GM12878 (cell line): ENCODE data around the gene VMAC. TPM values are rescaled to one million over a fixed set of nuclear protein-coding genes. Genes with fewer than 3 reads are reported as not detected.
"Not testable (repeated sequence)": the region's sequence is repeated elsewhere in the genome, so short reads cannot be mapped to it uniquely, and the experiment has no call there.

ENCODE experiments used
- ATAC-seq: fragments of 200-7000 bp; cut with Tn5 transposase; 3 replicates; pipeline ENCODE4 v1.9.1; 2020; ENCODE audit warnings: mild to moderate bottlenecking, moderate library complexity
- BruUV-seq: library from RNA; stranded (reverse); fragments of 400-500 nt; replicated peaks from 2 replicates; lab custom pipeline; 2021; lab: Mats Ljungman, UMichigan
- CTCF ChIA-PET: fragments of 300-600 bp; sonication (Branson Sonifier 250); formaldehyde crosslinking; extraction: SDS; loops from one replicate; lab custom pipeline; 2021; ENCODE audit warnings: inconsistent platforms; lab: Yijun Ruan, JAX
- POLR2A ChIA-PET: fragments of 350-600 bp; formaldehyde crosslinking; extraction: SDS; loops from one replicate; lab custom pipeline; 2021; ENCODE audit warnings: inconsistent platforms; lab: Charles Lee
- RAD21 ChIA-PET: fragments of 300-600 bp; sonication (Branson Sonifier 250); formaldehyde crosslinking; loops from one replicate; lab custom pipeline; 2023; ENCODE audit warnings: antibody characterized with exemption; ENCODE audit not compliant: unreplicated experiment; lab: Charles Lee
- SMC1A ChIA-PET: fragments of 300-600 bp; sonication (Branson Sonifier 250); formaldehyde crosslinking; loops from one replicate; lab custom pipeline; 2023; ENCODE audit not compliant: unreplicated experiment, uncharacterized antibody; lab: Charles Lee
- DNase-seq: peaks from one replicate; pipeline ENCODE4 v3.0.0-alpha.2; 2011; ENCODE audit warnings: low read depth, low spot score
- FAIRE-seq: peaks from 3 replicates; lab custom pipeline; 2011; peaks lifted over from hg19 to GRCh38; lab: Jason Lieb, UNC
- H2AFZ ChIP-seq: 2 replicates; pipeline ENCODE4 v1.6.0; 2011; ENCODE audit warnings: low read depth, low read length, control low read depth; ENCODE audit not compliant: control insufficient read depth
- H3K27ac ChIP-seq: 2 replicates; pipeline ENCODE4 v1.5.1; 2011; ENCODE audit warnings: control low read depth; ENCODE audit not compliant: control insufficient read depth, insufficient read depth
- H3K27me3 ChIP-seq, 2 experiments: replicated peaks in 1 of 2; 2 replicates each; pipeline versions ENCODE4 v1.6.0 to v1.6.1; 2011; ENCODE audit warnings: low read length in 1 of 2; ENCODE audit not compliant: control insufficient read depth in 2 of 2, insufficient read depth in 2 of 2
- H3K36me3 ChIP-seq, 2 experiments: 2 replicates each; pipeline ENCODE4 v1.5.1; 2011; ENCODE audit warnings: low read length in 1 of 2; ENCODE audit not compliant: control insufficient read depth in 2 of 2, insufficient read depth in 2 of 2
- H3K4me1 ChIP-seq: 2 replicates; pipeline ENCODE4 v1.6.1; 2011; ENCODE audit warnings: mild to moderate bottlenecking, low read length, moderate library complexity, mixed read lengths; ENCODE audit not compliant: control insufficient read depth, insufficient read depth
- H3K4me2 ChIP-seq: 2 replicates; pipeline ENCODE4 v1.6.0; 2011; ENCODE audit warnings: control low read depth; ENCODE audit not compliant: control insufficient read depth, insufficient read depth
- H3K4me3 ChIP-seq: fragments of 200-600 bp; sonication (generic); 2 replicates; pipeline ENCODE4 v1.5.1; 2016
- H3K79me2 ChIP-seq: 2 replicates; pipeline ENCODE4 v1.6.0; 2011; ENCODE audit warnings: low read length; ENCODE audit not compliant: control insufficient read depth, insufficient read depth
- H3K9ac ChIP-seq: 2 replicates; pipeline ENCODE4 v1.8.0; 2011; ENCODE audit warnings: low read length, control low read depth, mixed read lengths; ENCODE audit not compliant: control insufficient read depth, insufficient read depth
- H3K9me3 ChIP-seq: replicated peaks from 3 replicates; pipeline ENCODE4 v1.5.1; 2011; ENCODE audit warnings: mild to moderate bottlenecking, low read length; ENCODE audit not compliant: control insufficient read depth, insufficient read depth
- H4K20me1 ChIP-seq: 2 replicates; pipeline ENCODE4 v1.6.0; 2011; ENCODE audit not compliant: control insufficient read depth, insufficient read depth
- CUX1 ChIP-seq: IDR thresholded peaks from 2 replicates; pipeline ENCODE4 v1.6.1; 2012; ENCODE audit warnings: improper control_type of control experiment, low read depth, low read length; ENCODE audit not compliant: insufficient replicate concordance
- WGBS: methylation state at CpG from one replicate; pipeline ENCODE4 v1.1.6; 2016; ENCODE audit warnings: low lambda C conversion rate; ENCODE audit not compliant: insufficient replicate concordance, insufficient coverage; ENCODE audit errors: missing lambda C conversion rate; 5-methylcytosine and 5-hydroxymethylcytosine counted together
- in situ Hi-C: fragments of 300-500 bp; cut with MboI; formaldehyde crosslinking; loops from 9 replicates; pipeline ENCODE4 v1.14.3; 2018; ENCODE audit warnings: mixed read lengths
- intact Hi-C: fragments of 100-400 bp; cut with micrococcal nuclease; formaldehyde crosslinking; loops from one replicate; pipeline ENCODE4 v1.14.2; 2022; ENCODE audit not compliant: unreplicated experiment
- polyA plus RNA-seq, 11 experiments: library from polyadenylated mRNA; depleted of rRNA in 4 of 11; unstranded in 6 of 11; stranded (reverse) in 5 of 11; fragments of >200 nt; fragmentation: Nextera tagmentation in 4 of 11; fragmentation: Illumina TruSeq in 1 of 11; extraction: Ambion mirVana in 4 of 11; extraction: Trizol in 1 of 11; gene quantifications; 1 replicate in 1 of 11; 2 replicates in 10 of 11; pipeline versions ENCODE4 v1.2.1 to v1.2.3, GENCODE V29; 2011 to 2016; ENCODE audit warnings: inconsistent platforms in 2 of 11, missing spikeins in 2 of 11, low read depth in 1 of 11
- total RNA-seq, 4 experiments: library from RNA; depleted of rRNA in 3 of 4; stranded (reverse); fragments of >200 nt in 3 of 4; fragmentation: Illumina TruSeq in 1 of 4; extraction: Trizol in 1 of 4; gene quantifications; 2 replicates each; pipeline versions ENCODE4 v1.2.1 to v1.2.3, GENCODE V29; 2013 to 2021

The VMAC gene
- total and polyA plus RNA-seq, 10 of the 15 experiments (the other 5 are each of a cell fraction or from before 2014, with no cell fraction given) = 0.18 to 6.8 (median 1.8) TPM

- ChIA-PET RAD21 (no interaction called here), CTCF (no interaction called here), SMC1A (no interaction called here), POLR2A (no interaction called here)
- WGBS = 27% methylated on average over 9 of the region's 9 CpGs
- H3K9ac ChIP-seq = no peak overlapping the region
- intact Hi-C loops (no loop called here), in situ Hi-C loops (no loop called here)
- H3K4me2 ChIP-seq = no peak overlapping the region
- no peaks in the 10 kb centered on the region for H3K36me3 ChIP-seq
- no peaks in the 10 kb centered on the region for H4K20me1 ChIP-seq
- no peak for TF ChIP-seq CUX1
- H3K79me2 ChIP-seq = no peaks in the 10 kb centered on the region
- no peak for DNase-seq
- no peak overlapping the region for H3K4me3 ChIP-seq
- BruUV-seq = no TSS peak
- no peak for FAIRE-seq
- H2AFZ ChIP-seq = no peak overlapping the region
- no peaks in the 10 kb centered on the region for H3K27me3 ChIP-seq
- H3K9me3 ChIP-seq = no peaks in the 10 kb centered on the region
- H3K4me1 ChIP-seq = no peaks in the 10 kb centered on the region
- ATAC-seq = no peak
- no peak overlapping the region for H3K27ac ChIP-seq
Measured at GRCh38 chr19:5882421-5882968, 22.2 kb upstream of the VMAC start.

- H3K36me3 ChIP-seq, H3K4me3 ChIP-seq, POLR2A ChIA-PET, H3K27me3 ChIP-seq, H4K20me1 ChIP-seq, H3K9me3 ChIP-seq, H2AFZ ChIP-seq, H3K4me2 ChIP-seq, ATAC-seq, in situ Hi-C loops, H3K4me1 ChIP-seq, FAIRE-seq, intact Hi-C loops, DNase-seq, H3K79me2 ChIP-seq, RAD21 ChIA-PET, BruUV-seq, H3K9ac ChIP-seq, H3K27ac ChIP-seq: not testable (repeated sequence)
- 45% methylated on average over 10 of the region's 13 CpGs for WGBS
- SMC1A ChIA-PET = interaction anchor here (0.8 kb wide), 1 partner anchor 79 kb away, joined by 3 read pairs; the partner anchor contains the start of gene NRTN
- CTCF ChIA-PET = interaction anchor here (0.6 to 1.3 kb wide), 2 partner anchors 79 to 385 kb away, joined by 3 to 4 read pairs; partner anchors contain the start of gene NRTN
Measured at GRCh38 chr19:5883157-5883873, 21.4 kb upstream of the VMAC start.
